ENCODE measurements around the gene ST3GAL2. TPM values are rescaled to one million over a fixed set of nuclear protein-coding genes. Genes with fewer than 3 reads are reported as not detected.

The ST3GAL2 gene
- total RNA-seq, 2 donors from 2014 or later, result 56.4 to 57.8 TPM

DNA sequence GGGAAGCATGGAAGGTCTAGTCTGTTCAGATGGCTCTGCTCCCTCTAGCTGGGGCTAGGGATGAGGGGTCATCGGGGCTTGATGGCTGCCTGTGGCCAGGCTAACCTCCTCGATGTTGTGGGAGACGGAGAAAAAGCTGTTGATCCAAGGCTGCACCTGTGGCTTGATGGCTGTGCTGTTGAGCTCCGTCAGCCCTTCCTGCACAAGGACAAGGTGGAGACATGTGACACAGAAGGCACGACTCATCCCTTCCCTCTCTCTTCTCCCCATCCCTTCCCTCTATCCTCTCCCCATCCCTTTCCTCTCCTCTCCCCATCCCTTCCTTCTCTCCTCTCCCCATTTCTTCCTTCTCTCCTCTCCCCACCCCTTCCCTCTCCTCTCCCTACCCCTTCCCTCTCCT, 43.7 kb upstream of the ST3GAL2 start:
- Histone ChIP-seq H3K27me3 (ENCODE audit: control insufficient read depth, insufficient read depth, low read length, poor library complexity, severe bottlenecking) (no peaks in the 10 kb centered on the region), H3K9me3 (ENCODE audit: control insufficient read depth, low read length) (no peaks in the 10 kb centered on the region), H3K4me1 (ENCODE audit: control insufficient read depth, insufficient read depth, low read length) (no peaks in the 10 kb centered on the region), H3K9ac (ENCODE audit: extremely low read depth, low read length, poor library complexity, severe bottlenecking) (no peak overlapping the region), H3K4me3 (ENCODE audit: low read length) (no peak overlapping the region), H3K36me3 (ENCODE audit: control insufficient read depth, insufficient read depth, low read length) (peaks cover 40% of the 10 kb centered on the region), H3K27ac (ENCODE audit: low read depth, low read length) (no peak overlapping the region)
- 87 to 100% methylated on average over 3 to 5 of the region's 5 CpGs for WGBS, 2 experiments (ENCODE audit: insufficient coverage in 1 of 2, insufficient read length in 1 of 2)
- TF ChIP-seq, protein P1, sequence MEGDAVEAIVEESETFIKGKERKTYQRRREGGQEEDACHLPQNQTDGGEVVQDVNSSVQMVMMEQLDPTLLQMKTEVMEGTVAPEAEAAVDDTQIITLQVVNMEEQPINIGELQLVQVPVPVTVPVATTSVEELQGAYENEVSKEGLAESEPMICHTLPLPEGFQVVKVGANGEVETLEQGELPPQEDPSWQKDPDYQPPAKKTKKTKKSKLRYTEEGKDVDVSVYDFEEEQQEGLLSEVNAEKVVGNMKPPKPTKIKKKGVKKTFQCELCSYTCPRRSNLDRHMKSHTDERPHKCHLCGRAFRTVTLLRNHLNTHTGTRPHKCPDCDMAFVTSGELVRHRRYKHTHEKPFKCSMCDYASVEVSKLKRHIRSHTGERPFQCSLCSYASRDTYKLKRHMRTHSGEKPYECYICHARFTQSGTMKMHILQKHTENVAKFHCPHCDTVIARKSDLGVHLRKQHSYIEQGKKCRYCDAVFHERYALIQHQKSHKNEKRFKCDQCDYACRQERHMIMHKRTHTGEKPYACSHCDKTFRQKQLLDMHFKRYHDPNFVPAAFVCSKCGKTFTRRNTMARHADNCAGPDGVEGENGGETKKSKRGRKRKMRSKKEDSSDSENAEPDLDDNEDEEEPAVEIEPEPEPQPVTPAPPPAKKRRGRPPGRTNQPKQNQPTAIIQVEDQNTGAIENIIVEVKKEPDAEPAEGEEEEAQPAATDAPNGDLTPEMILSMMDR (conservative IDR thresholded peaks at IDR 0.05), result no peak
- peaks cover 36% of the 10 kb centered on the region for H3K36me3 Mint-ChIP-seq (ENCODE audit: low read depth)
- H3K4me1 Mint-ChIP-seq, result no peaks in the 10 kb centered on the region
- H3K27ac Mint-ChIP-seq, result no peak overlapping the region
- no peaks in the 10 kb centered on the region for H3K9me3 Mint-ChIP-seq
- no peak overlapping the region for H3K4me3 Mint-ChIP-seq
- DNase-seq, result no peak
- H3K27me3 Mint-ChIP-seq (ENCODE audit: insufficient read depth), result no peaks in the 10 kb centered on the region

DNA sequence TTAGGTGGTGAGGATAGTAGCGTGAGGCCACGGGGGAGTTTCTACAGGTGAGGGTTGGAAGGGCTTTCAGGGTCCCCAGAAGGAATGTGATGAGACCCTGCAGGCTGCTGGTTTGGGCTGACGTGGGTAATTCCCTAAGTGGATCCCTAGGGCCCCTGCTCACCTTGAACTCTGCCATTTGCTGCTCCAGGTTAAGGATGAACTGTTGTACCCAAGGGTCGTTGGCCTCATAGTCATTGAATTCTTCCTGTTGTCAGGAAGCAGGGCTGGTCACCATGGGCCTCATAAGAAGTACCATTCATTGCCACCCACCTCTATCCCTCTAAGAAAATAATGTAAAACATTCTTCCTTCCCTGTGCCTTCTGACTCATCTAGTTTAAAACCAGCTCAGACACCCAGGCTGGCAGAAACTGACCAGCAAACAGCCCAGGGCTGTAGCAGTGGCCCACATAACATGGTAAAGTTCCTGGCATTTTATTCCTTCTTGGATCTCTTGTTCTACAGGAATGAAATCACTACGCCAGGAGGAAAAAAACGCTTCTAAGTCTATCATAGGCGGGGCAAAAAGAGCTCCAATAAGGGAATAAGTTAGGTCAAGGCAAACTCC, 43.1 kb upstream of the ST3GAL2 start:
- H3K27me3 ChIP-seq (ENCODE audit: control insufficient read depth, insufficient read depth, low read length, poor library complexity, severe bottlenecking), result no peaks in the 10 kb centered on the region
- H3K36me3 Mint-ChIP-seq (ENCODE audit: low read depth), result peaks cover 38% of the 10 kb centered on the region
- H3K27ac ChIP-seq (ENCODE audit: low read depth, low read length), result no peak overlapping the region
- H3K9ac ChIP-seq (ENCODE audit: extremely low read depth, low read length, poor library complexity, severe bottlenecking), result no peak overlapping the region
- H3K4me3 ChIP-seq (ENCODE audit: low read length), result no peak overlapping the region
- TF ChIP-seq, protein P1 (conservative IDR thresholded peaks at IDR 0.05), result no peak
- no peaks in the 10 kb centered on the region for H3K9me3 Mint-ChIP-seq
- H3K9me3 ChIP-seq (ENCODE audit: control insufficient read depth, low read length), result no peaks in the 10 kb centered on the region
- no peaks in the 10 kb centered on the region for H3K27me3 Mint-ChIP-seq (ENCODE audit: insufficient read depth)
- H3K36me3 ChIP-seq (ENCODE audit: control insufficient read depth, insufficient read depth, low read length), result peaks cover 40% of the 10 kb centered on the region
- no peaks in the 10 kb centered on the region for H3K4me1 Mint-ChIP-seq
- no peak for DNase-seq
- H3K4me1 ChIP-seq (ENCODE audit: control insufficient read depth, insufficient read depth, low read length), result no peaks in the 10 kb centered on the region
- 91 to 93% methylated on average over 5 to 7 of the region's 7 CpGs for WGBS, 2 experiments (ENCODE audit: insufficient coverage in 1 of 2, insufficient read length in 1 of 2)
- H3K4me3 Mint-ChIP-seq, result no peak overlapping the region
- H3K27ac Mint-ChIP-seq, result no peak overlapping the region

DNA sequence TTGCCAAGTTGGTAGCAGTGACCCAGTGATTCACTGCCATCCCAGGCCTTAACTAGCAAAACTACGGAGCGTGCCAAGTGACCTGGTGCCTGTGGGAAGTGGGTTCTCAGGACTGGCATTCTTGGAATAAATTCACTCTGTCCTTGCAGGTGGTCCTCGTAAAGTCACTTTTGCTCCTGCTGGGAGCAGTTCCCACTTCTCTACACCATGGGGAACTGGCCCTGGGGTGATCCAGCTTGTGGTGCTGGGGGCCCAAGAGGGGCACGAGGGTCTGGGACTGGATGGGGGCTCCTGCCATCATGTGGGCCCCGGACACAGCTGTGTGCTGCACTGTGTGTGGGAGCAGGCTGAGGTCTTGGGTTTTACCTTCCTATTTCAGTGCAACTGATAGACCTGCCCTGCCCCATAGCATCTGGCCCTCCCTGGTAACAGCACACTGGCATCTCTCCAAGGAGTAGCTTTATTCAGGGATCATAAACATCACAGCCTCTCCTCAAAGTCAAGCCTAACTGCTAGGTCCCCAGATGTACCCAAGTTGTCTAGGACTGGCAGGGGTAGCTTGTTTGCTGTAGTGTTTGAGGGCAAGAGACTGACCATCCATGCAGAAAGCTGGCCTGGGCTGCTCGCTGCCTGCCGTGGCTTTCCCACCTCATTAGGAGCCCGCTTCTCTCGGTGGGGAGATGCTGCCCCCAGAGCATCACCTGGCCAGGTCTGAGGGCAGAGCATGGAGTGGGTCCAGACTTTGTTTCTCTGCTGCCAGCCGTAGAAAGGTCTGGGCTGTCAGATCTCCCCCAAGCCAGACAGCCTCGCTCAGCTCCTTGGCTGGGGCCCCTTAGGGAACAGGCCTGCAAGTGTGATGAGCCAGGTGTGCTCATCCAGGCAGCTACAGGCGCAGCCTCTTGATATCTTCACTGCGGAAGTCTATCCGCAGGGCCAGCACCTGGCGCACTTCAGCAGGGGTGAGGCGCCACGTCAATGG, 41.5 kb upstream of the ST3GAL2 start:
- H3K36me3 Mint-ChIP-seq (ENCODE audit: low read depth), result peaks cover 31% of the 10 kb centered on the region

More for the DNA sequence above, 41.5 kb upstream of the ST3GAL2 start:
- no peak overlapping the region for H3K27ac ChIP-seq (ENCODE audit: low read depth, low read length)
- no peak for DNase-seq
- no peaks in the 10 kb centered on the region for H3K27me3 Mint-ChIP-seq (ENCODE audit: insufficient read depth)
- 94 to 98% methylated on average over 10 to 17 of the region's 17 CpGs for WGBS, 2 experiments (ENCODE audit: insufficient coverage in 1 of 2, insufficient read length in 1 of 2)
- H3K9me3 Mint-ChIP-seq, result no peaks in the 10 kb centered on the region
- no peak overlapping the region for H3K27ac Mint-ChIP-seq
- no peak overlapping the region for H3K4me3 Mint-ChIP-seq
- no peak overlapping the region for H3K9ac ChIP-seq (ENCODE audit: extremely low read depth, low read length, poor library complexity, severe bottlenecking)
- H3K4me1 ChIP-seq (ENCODE audit: control insufficient read depth, insufficient read depth, low read length), result no peaks in the 10 kb centered on the region
- no peaks in the 10 kb centered on the region for H3K4me1 Mint-ChIP-seq
- H3K27me3 ChIP-seq (ENCODE audit: control insufficient read depth, insufficient read depth, low read length, poor library complexity, severe bottlenecking), result no peaks in the 10 kb centered on the region
- H3K4me3 ChIP-seq (ENCODE audit: low read length), result no peak overlapping the region
- peaks cover 40% of the 10 kb centered on the region for H3K36me3 ChIP-seq (ENCODE audit: control insufficient read depth, insufficient read depth, low read length)
- TF ChIP-seq, protein P1 (conservative IDR thresholded peaks at IDR 0.05), result no peak
- no peaks in the 10 kb centered on the region for H3K9me3 ChIP-seq (ENCODE audit: control insufficient read depth, low read length)
